Tibial artery (tissue), 4 donors: ENCODE data around the gene LHX3.

ENCODE experiments used
- DNase-seq, 2 donors: peaks; one replicate each; pipeline ENCODE4 v3.0.0-alpha.2; 2019
- H3K27ac ChIP-seq, 2 donors: fragments of 200-600 bp; sonication (generic) in 1 of 2; 1 replicate in 1 of 2; 2 replicates in 1 of 2; pipeline ENCODE4 v1.5.1; 2018 to 2019; ENCODE audit warnings: mild to moderate bottlenecking in 1 of 2
- H3K27me3 ChIP-seq, 2 donors: fragments of 200-600 bp; sonication (generic) in 1 of 2; one replicate each; pipeline versions ENCODE4 v1.5.1 to v1.6.0; 2016 to 2019
- H3K36me3 ChIP-seq, 3 donors: fragments of 200-600 bp; sonication (generic) in 2 of 3; one replicate each; pipeline ENCODE4 v1.5.1; 2016 to 2019; ENCODE audit warnings: mild to moderate bottlenecking in 2 of 3
- H3K4me1 ChIP-seq, 4 donors: fragments of 200-600 bp; sonication (generic) in 2 of 4; 1 replicate in 3 of 4; 2 replicates in 1 of 4; pipeline ENCODE4 v1.5.1; 2016 to 2019
- H3K4me3 ChIP-seq, 2 donors: fragments of 200-600 bp; sonication (generic) in 1 of 2; 1 replicate in 1 of 2; 2 replicates in 1 of 2; pipeline ENCODE4 v1.5.1; 2018 to 2019; ENCODE audit warnings: mild to moderate bottlenecking in 2 of 2
- H3K9me3 ChIP-seq, 3 donors: fragments of 200-600 bp; sonication (generic) in 1 of 3; one replicate each; pipeline ENCODE4 v1.5.1; 2016 to 2019
- CTCF ChIP-seq, 2 experiments: fragments of 200-600 bp in 1 of 2; fragments of 450-650 bp in 1 of 2; IDR thresholded peaks; one replicate each; pipeline ENCODE4 v1.5.1; 2017 to 2019; ENCODE audit warnings: antibody characterized with exemption in 2 of 2, mild to moderate bottlenecking in 1 of 2, moderate library complexity in 1 of 2
- intact Hi-C: fragments of 100-400 bp; cut with DNase I; formaldehyde crosslinking; loops from one replicate; pipeline ENCODE4 v1.15.0; 2023; ENCODE audit warnings: low total_unique reads

The LHX3 gene

GRCh38 chr9:136206602-136207275 is 1.8 kb upstream of the LHX3 start:
- peaks cover 4 to 42% of the 10 kb centered on the region in 2 donors for H3K27me3 ChIP-seq
- H3K9me3 ChIP-seq = no peaks in the 10 kb centered on the region
- no peak for DNase-seq
- peaks cover 0 to 13% (median 0%) of the 10 kb centered on the region in 4 donors for H3K4me1 ChIP-seq
- peaks cover 0 to 42% (median 25%) of the 10 kb centered on the region in 3 donors for H3K36me3 ChIP-seq
- H3K4me3 ChIP-seq = no peak overlapping the region
- TF ChIP-seq CTCF (IDR thresholded peaks at IDR 0.05) = no peak
- H3K27ac ChIP-seq = no peak overlapping the region
- intact Hi-C loops = no loop called here

- peaks cover 0 to 13% (median 0%) of the 10 kb centered on the region in 4 donors for H3K4me1 ChIP-seq
- H3K9me3 ChIP-seq = no peaks in the 10 kb centered on the region
- DNase-seq = no peak
- intact Hi-C loops = no loop called here
- H3K27me3 ChIP-seq = peaks cover 4 to 53% of the 10 kb centered on the region in 2 donors
- no peak overlapping the region for H3K4me3 ChIP-seq
- H3K36me3 ChIP-seq = peaks cover 0 to 31% (median 16%) of the 10 kb centered on the region in 3 donors
- no peak overlapping the region for H3K27ac ChIP-seq
- no peak for TF ChIP-seq CTCF (IDR thresholded peaks at IDR 0.05)
These were observed 722 bp upstream of the LHX3 start for GRCh38 chr9:136205707-136205992.

GRCh38 chr9:136204145-136204805 is 653 bp downstream of the LHX3 start:
- no peaks in the 10 kb centered on the region for H3K9me3 ChIP-seq
- intact Hi-C loops = no loop called here
- H3K4me3 ChIP-seq = no peak overlapping the region
- no peak for TF ChIP-seq CTCF (IDR thresholded peaks at IDR 0.05)
- H3K27me3 ChIP-seq = peaks cover 4 to 67% of the 10 kb centered on the region in 2 donors
- no peak overlapping the region for H3K27ac ChIP-seq
- H3K4me1 ChIP-seq = peaks cover 0 to 19% (median 0%) of the 10 kb centered on the region in 4 donors
- no peak for DNase-seq
- H3K36me3 ChIP-seq = peaks cover 0 to 18% (median 9%) of the 10 kb centered on the region in 3 donors

GRCh38 chr9:136203408-136204144 is 1.4 kb downstream of the LHX3 start:
- H3K36me3 ChIP-seq = peaks cover 0 to 11% (median 2%) of the 10 kb centered on the region in 3 donors
- peaks cover 0 to 26% (median under 1%) of the 10 kb centered on the region in 4 donors for H3K4me1 ChIP-seq
- no peak for TF ChIP-seq CTCF (IDR thresholded peaks at IDR 0.05)
- peaks cover 4 to 74% of the 10 kb centered on the region in 2 donors for H3K27me3 ChIP-seq
- DNase-seq = no peak
- H3K9me3 ChIP-seq = no peaks in the 10 kb centered on the region
- intact Hi-C loops = no loop called here
- no peak overlapping the region for H3K27ac ChIP-seq
- H3K4me3 ChIP-seq = no peak overlapping the region

GRCh38 chr9:136202454-136203407 is 2.2 kb downstream of the LHX3 start:
- Histone ChIP-seq H3K4me1 (peaks cover 0 to 31% (median 4%) of the 10 kb centered on the region in 4 donors), H3K36me3 (peaks cover 0 to 3% (median 0%) of the 10 kb centered on the region in 3 donors), H3K4me3 (no peak overlapping the region), H3K9me3 (no peaks in the 10 kb centered on the region), H3K27ac (no peak overlapping the region), H3K27me3 (peaks cover 4 to 82% of the 10 kb centered on the region in 2 donors)
- TF ChIP-seq CTCF (IDR thresholded peaks at IDR 0.05) = no peak
- DNase-seq = no peak
- intact Hi-C loops = no loop called here
